Placental pericyte (primary cell): Measurements from ENCODE around the gene PADI4. TPM values are rescaled to one million over a fixed set of nuclear protein-coding genes. Genes with fewer than 3 reads are reported as not detected.

Source experiments
- small RNA-seq: library from RNA; depleted of rRNA; stranded (forward); fragments of <200 nt; gene quantifications from one replicate; pipeline ENCODE3, GENCODE V24; 2012; ENCODE audit warnings: low replicate concordance
- total RNA-seq: library from RNA; depleted of rRNA; stranded (reverse); fragments of >200 nt; gene quantifications from 2 replicates; pipeline ENCODE4 v1.2.3, GENCODE V29; 2012

PADI4 gene
- total RNA-seq, result not detected in 2 replicates

DNA sequence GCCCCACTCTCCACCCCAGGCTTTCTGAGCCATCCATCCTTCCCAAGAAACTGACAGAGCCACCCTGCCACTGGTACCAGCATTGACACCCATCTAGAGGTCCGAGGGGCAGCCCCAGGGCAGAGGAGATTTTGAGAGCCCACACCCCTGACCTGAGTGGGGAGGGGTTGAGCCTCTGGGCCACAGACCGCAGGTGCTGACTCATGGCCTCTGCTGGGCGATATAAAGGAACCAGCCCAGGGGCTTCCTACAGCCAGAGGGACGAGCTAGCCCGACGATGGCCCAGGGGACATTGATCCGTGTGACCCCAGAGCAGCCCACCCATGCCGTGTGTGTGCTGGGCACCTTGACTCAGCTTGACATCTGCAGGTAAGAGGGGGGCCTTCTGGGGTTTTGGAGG, at the start of gene PADI4:
Gene PADI4, plus strand, starts transcription at position 252 of the 400 bp plus-strand sequence. Its CDS starts 26 bp downstream, at position 278.

GRCh38 chr1:17371896-17372295, 63.9 kb downstream of the PADI4 start, which contains the start of gene PADI6:
Gene PADI6, plus strand, starts transcription at chr1:17372196. Its CDS starts 50 bp downstream, at chr1:17372246.

Small RNA genes lying within 50 kb of the gene (small RNA-seq; reads per million reads assigned to genes)
- gene MIR3972, result not detected

Other genes with a start within 250 kb of the PADI4 start
- gene PADI2, start 188.7 kb upstream of the PADI4 start, total RNA-seq, result 0.29 TPM in 1 of 2 replicates, not detected in the other
- under 0.01 and 0.29 TPM in 2 replicates for gene PADI1, start 103.1 kb upstream of the PADI4 start, total RNA-seq
- gene PADI3, start 59.1 kb upstream of the PADI4 start, total RNA-seq, result under 0.01 and 0.14 TPM in 2 replicates
- not detected in 2 replicates for gene PADI6, start 64.0 kb downstream of the PADI4 start, total RNA-seq
- gene RCC2, start 131.5 kb downstream of the PADI4 start, total RNA-seq, result 47.7 and 125 TPM in 2 replicates
- gene ARHGEF10L, start 231.5 kb downstream of the PADI4 start, total RNA-seq, result 14.2 and 15.7 TPM in 2 replicates